ENCODE measurements around the gene TRAP1.

TRAP1 gene

GRCh38 chr16:3655396-3656159, 61.7 kb downstream of the TRAP1 start:
- H3K4me3 ChIP-seq (ENCODE audit: low read depth, low read length): no peak overlapping the region
- DNase-seq (ENCODE audit: low read depth): no peak
- in situ Hi-C loops (cut with HindIII; ENCODE audit: low sequenced_read_pairs): no loop called here
- TF ChIP-seq CTCF (IDR thresholded peaks at IDR 0.05; ENCODE audit: low read depth, low read length, missing control alignments): no peak

- H3K4me3 ChIP-seq (ENCODE audit: low read depth, low read length): no peak overlapping the region
- no peak for TF ChIP-seq CTCF (IDR thresholded peaks at IDR 0.05; ENCODE audit: low read depth, low read length, missing control alignments)
- no peak for DNase-seq (ENCODE audit: low read depth)
- in situ Hi-C loops (cut with HindIII; ENCODE audit: low sequenced_read_pairs): no loop called here
Measured at GRCh38 chr16:3655030-3655395, 62.3 kb downstream of the TRAP1 start.

GRCh38 chr16:3654249-3654991, 62.9 kb downstream of the TRAP1 start, which contains the start of gene DNASE1:
DNASE1 (plus strand) TSS chr16:3654691; CDS start chr16:3655374, 683 bp downstream.
- H3K4me3 ChIP-seq (ENCODE audit: low read depth, low read length): no peak within 1 kb of the TSS
- peak; percentile 61 for TF ChIP-seq CTCF (IDR thresholded peaks at IDR 0.05; ENCODE audit: low read depth, low read length, missing control alignments)
- DNase-seq (ENCODE audit: low read depth): peak; percentile 16
- in situ Hi-C loops (cut with HindIII; ENCODE audit: low sequenced_read_pairs): no loop called here

GRCh38 chr16:3652373-3653195, 64.7 kb downstream of the TRAP1 start:
- DNase-seq (ENCODE audit: low read depth): no peak

GRCh38 chr16:3651461-3652372, 65.6 kb downstream of the TRAP1 start:
- H3K4me3 ChIP-seq (ENCODE audit: low read depth, low read length): no peak overlapping the region
- TF ChIP-seq CTCF (IDR thresholded peaks at IDR 0.05; ENCODE audit: low read depth, low read length, missing control alignments): no peak
- no peak for DNase-seq (ENCODE audit: low read depth)
- in situ Hi-C loops (cut with HindIII; ENCODE audit: low sequenced_read_pairs): no loop called here

More at GRCh38 chr16:3652373-3653195, 64.7 kb downstream of the TRAP1 start:
- no peak overlapping the region for H3K4me3 ChIP-seq (ENCODE audit: low read depth, low read length)
- no peak for TF ChIP-seq CTCF (IDR thresholded peaks at IDR 0.05; ENCODE audit: low read depth, low read length, missing control alignments)
- in situ Hi-C loops (cut with HindIII; ENCODE audit: low sequenced_read_pairs): no loop called here

All from astrocyte of the cerebellum (primary cell).